ENCODE results near the gene DHX35.

The DHX35 gene

GRCh38 chr20:39032997-39033396, 70.9 kb downstream of the DHX35 start:
- no peak for DNase-seq

- DNase-seq, result no peak
Observed at GRCh38 chr20:39036011-39036410, 73.9 kb downstream of the DHX35 start.

DNA sequence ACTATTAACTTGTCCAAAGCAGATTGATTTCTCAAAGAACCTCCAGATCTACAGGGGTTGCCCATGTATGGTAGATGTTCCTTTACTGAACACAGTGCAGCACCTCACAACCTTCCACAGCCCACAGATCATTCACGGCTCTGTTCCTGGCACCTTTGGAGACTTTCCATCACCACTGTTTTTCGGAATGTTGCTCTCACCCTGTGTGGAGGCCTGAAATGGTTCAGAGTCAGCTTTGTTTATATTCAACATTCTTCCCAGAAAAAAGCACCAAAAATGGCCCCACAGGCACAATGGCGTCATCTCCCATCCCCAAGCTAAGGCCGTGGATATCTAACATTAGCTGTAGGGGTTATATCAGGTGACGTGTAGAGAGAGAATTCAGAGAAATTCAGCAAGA, 74.7 kb downstream of the DHX35 start:
- no peak for DNase-seq

DNA sequence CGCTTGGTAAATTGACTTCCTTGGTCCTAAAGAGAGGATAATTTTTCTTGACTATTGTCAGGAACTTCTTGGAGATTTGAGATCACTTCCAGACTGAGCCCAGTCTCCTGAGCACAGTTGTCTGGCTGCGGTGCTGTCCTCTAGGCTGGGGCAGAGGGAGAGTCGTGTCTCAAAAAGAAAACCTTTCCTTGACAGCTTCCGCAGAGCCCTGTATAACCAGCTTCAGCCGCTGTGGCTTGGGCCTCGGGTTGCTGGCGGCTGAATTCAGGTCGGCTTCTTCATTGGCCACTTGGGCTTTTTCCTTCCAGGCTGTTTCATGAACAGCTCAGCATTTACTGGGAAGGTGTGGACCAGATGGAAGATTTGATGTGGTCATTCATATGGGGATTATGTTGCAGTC, 75.9 kb downstream of the DHX35 start:
- no peak for DNase-seq

DNA sequence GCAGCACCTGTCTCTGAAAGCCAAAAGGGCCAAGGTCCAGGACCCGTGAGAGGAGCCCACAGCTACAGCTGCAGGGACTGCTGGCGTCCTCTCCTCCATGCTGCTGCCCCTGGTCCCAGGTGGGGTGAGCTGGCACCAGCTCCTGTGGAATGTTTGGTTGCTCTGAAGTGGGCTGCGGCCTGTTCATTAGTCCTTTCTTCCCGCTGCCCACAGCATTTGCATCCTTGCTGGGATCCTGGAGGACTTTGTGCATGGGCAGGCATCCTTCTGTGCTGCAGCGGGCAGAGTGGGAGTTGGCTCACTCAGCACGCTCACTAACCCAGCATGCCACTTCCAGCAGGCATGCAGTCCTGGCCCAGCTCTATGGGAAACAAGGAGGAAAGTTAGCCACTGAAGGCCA, 76.4 kb downstream of the DHX35 start:
- DNase-seq, result no peak

DNA sequence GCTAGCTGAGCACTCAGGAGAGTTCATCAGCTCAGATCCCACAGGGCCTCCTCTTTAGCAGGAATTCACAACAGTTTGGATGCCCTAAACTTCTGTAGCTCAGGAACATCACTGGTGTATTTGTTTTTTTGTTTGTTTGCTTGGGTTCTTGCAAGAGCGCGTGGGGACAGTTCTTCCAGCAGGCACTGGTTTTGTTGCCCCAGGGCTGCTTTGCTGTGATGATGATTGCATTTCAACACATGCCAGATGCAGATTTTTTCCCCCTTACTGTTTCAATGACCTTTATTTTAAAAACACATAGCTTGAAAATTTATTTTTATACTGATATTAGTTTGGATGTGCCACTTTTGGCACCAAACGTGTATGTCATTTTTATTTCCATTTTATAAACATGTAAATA, 77.1 kb downstream of the DHX35 start:
- no peak for DNase-seq

GRCh38 chr20:39040116-39040515, 78.0 kb downstream of the DHX35 start:
- no peak for DNase-seq

DNA sequence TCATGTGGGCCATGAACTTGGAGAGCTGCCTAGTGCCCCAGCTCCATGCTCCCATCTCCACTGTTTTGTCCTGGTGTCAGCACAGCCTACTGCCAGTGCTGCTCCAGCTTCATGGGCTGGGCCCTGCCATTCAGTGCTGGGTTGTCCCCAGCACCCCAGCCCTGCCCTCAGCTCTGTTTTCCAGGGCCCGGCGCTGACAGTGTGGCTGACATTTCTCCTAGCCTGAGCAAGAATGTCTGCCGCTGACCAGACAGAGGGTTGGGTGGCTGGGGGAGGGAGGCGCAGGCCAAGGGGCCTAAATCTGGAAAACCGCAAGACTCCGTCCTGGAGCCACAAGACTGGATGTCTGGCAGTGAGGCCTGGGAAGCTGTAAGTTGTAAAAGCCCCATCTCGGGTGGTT, 78.9 kb downstream of the DHX35 start:
- DNase-seq, result no peak

- no peak for DNase-seq
Observed at GRCh38 chr20:39042279-39043150, 80.4 kb downstream of the DHX35 start.

DNA sequence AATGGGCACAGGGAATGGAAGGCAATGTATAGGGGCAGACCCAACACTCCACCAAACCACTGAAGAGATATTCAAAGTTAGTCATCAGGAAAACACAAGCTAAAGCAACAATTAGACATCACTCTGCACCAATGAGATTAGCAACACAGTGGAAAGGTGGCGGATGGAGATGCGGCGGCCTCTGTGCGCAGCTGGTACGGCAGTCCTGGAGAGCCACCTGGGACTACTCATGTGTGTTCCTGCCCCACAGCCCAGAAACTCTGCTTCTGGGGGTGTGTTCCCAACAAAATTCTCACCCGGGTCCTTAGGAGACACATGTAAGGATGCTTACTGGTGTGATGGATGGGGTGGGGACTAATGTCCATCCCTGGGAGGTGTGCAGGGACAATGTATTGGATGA, 82.4 kb downstream of the DHX35 start:
- DNase-seq, result no peak

- DNase-seq, result no peak
Observed at GRCh38 chr20:39045676-39046075, 83.5 kb downstream of the DHX35 start.

GRCh38 chr20:39047417-39047985, 85.4 kb downstream of the DHX35 start:
- no peak for DNase-seq

GRCh38 chr20:39048000-39048696, 86.0 kb downstream of the DHX35 start:
- DNase-seq, result peak; percentile 73 to 79

DNA sequence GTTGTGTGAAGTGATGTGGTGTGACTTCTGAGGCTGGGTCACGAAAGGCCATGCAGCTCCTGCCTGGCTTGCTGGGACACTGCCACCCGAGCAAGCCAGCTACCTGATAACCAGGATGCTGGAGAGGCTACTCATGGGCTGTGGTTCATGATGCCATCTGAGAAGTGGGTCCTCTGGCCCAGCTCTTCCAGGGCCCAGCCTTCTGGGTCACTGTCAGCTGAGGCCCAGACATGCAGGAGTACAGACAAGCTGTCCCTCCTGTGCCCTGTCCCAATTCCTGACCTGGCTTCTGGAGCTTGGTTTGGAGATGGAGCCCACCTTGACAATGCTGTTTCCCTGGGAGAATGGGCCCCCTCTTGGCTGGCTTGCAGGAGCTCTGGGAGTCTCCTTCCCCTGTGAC, 87.0 kb downstream of the DHX35 start:
- peak in 1 of 2 experiments; percentile 12 for DNase-seq

DNA sequence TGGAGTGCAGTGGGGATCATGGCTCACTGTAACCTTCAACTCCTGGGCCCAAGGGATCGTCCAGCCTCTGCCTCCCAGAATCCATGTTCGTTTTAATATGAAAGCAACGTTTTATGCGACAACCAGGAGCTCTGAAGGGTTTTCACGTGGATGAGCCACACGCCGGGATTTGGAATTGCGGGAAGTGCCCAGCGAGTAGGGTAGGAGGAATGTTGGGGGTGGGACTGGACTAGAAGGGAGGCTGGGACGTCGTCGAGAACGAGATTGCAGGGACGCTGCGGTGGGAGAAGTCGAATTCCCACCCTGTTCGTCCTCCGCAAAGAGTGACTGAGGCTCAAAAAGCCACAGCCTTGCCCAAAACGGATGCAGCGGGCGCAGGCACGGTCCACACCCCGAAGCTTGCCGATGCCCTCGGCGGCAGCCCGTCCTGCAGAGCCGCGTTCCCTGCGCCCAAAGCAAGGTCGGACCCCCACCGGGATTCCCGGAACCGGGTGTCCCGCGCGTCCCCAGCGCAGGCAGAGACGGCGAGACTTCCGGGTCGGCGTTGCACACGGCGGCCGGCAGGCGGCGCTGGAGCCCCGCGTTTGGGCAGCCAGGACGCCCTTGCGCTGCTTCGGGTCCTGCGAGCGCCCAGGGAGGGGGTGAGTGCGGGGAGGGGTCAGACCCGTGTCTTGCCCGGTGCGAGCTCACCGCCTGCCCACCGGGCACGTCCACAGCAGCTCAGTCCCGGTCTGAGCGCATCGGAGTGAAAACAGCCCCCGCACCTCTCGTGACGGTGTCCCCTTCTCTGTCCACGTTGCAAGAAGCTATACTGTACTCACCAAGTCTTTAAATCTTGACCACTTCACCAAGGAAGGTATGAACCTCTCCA, 87.8 kb downstream of the DHX35 start:
- DNase-seq, result peak; percentile 78 to 84

DNA sequence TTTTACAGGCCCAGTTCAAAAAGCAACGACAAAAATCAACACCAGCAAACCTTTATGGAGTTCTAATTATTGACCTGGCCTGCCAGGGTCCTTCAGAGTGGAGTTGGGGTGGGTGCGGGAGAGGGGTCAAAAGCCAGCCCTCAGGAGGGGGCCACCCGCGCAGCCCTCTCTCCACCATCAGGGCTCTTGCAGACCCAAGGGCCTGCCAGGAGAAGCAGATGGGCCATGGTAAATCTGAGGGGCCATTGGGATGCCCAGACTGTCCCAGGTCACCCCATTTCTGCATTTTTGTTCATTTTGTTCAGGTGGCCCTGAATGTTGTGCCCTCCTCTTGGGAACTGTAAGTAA, 88.4 kb downstream of the DHX35 start:
- DNase-seq, result no peak

DNA sequence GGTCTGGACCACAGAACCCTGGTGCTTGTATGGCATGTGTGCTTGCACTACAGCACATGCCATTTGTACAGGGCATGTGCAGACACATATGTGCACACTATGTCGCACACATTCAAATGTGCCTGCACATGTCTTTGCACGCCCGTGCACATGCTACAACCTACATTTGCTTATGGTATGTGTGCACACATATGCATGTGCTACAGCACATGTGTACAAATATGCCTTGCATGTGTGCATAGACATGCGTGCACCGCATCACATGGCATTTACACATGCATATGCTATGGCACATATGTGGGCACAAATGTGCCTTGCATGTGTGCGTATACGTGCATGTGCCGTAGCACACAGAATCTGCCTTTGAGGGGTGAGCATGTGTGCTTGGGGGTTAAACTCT, 90.5 kb downstream of the DHX35 start:
- no peak for DNase-seq

GRCh38 chr20:39057143-39057542, 95.0 kb downstream of the DHX35 start:
- no peak for DNase-seq

DNA sequence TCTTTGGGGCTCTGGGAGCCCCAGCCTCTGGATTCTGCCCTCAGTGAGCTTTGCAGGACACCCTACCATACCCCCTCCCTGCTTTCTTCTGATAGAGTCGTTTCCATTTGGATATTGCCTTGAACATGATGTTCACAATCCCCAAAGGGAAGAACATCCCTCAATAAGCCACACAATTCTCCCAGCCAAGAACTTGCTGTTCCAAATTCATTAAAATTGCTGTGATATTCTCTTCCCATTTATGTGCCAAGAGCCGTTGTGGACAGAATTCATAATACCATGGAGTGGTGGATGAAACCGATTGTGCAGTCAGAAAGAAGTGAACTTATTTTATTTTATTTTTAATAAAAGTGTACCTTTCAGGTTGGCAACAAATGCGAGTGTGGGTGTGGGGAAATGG, 95.8 kb downstream of the DHX35 start:
- no peak for DNase-seq

- no peak for DNase-seq
Observed at GRCh38 chr20:39059036-39059435, 96.9 kb downstream of the DHX35 start.

- no peak for DNase-seq
Observed at GRCh38 chr20:39066471-39067242, 104.5 kb downstream of the DHX35 start.

DNA sequence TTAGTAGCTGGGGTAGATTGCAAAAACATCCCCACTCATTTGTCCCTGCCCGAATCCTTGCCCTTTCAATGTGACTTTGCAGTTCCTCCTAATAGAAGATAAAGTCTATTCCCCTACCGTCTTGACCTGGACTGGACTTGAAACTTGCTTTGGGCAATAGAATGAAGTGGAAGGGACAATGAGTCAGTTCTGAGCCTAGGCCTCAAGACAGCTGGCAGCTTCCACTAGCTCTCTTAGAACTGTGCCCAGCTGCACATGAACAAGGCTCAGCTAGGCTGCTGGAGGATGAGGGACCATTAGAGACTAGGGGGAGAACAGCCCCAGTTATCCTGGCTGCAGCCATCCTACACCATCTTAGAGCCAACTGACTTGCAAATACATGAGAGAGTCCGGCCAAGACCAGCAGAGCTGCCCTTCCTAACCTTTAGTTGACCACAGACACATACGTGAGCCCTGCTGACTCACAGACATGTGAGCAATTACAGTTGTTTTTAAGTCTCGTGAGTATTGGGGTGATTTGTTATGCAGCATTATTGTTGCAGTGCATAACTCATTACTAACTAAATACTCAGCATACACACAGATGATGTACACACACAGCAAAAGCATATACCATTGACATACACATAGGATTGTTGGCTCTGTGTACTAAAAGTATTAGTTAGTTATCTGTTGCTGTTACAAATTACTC, 105.5 kb downstream of the DHX35 start:
- DNase-seq, result no peak
